CD4-positive, CD25-positive, alpha-beta regulatory T cell (primary cell): ENCODE measurements around the gene PPM1H. TPM values are rescaled to one million over a fixed set of nuclear protein-coding genes. Genes with fewer than 3 reads are reported as not detected.
A peak's percentile ranks its signal among the peaks of the same experiment; 100 is the strongest.

Experiments
- ATAC-seq, 2 donors: fragments of 150-1000 bp; cut with Tn5 transposase; one replicate each; pipeline ENCODE4 v1.10.0; 2021; ENCODE audit warnings: low read depth in 2 of 2, moderate number of reproducible peaks in 2 of 2, moderate library complexity in 1 of 2
- DNase-seq, 3 donors: peaks; one replicate each; pipeline versions ENCODE4 v3.0.0 to v3.0.0-alpha.2; 2012 to 2022; ENCODE audit warnings: mixed read lengths in 1 of 3
- H3K27ac ChIP-seq: one replicate; pipeline ENCODE4 v1.7.0; 2013; ENCODE audit warnings: mild to moderate bottlenecking, low read length; ENCODE audit not compliant: insufficient read depth, poor library complexity, severe bottlenecking
- H3K27me3 ChIP-seq: one replicate; pipeline ENCODE4 v1.7.0; 2013; ENCODE audit warnings: low read length; ENCODE audit not compliant: control insufficient read depth, insufficient read depth
- H3K36me3 ChIP-seq: one replicate; pipeline ENCODE4 v1.7.0; 2013; ENCODE audit warnings: mild to moderate bottlenecking, low read length, moderate library complexity; ENCODE audit not compliant: control insufficient read depth, insufficient read depth
- H3K4me1 ChIP-seq: 2 replicates; pipeline ENCODE4 v1.7.0; 2013; ENCODE audit warnings: mild to moderate bottlenecking, low read length; ENCODE audit not compliant: insufficient read depth, control insufficient read depth, poor library complexity, severe bottlenecking
- H3K4me3 ChIP-seq: one replicate; pipeline ENCODE4 v1.7.0; 2013; ENCODE audit warnings: low read depth, mild to moderate bottlenecking, low read length, moderate library complexity
- H3K9me3 ChIP-seq, 2 experiments: 1 replicate in 1 of 2; 2 replicates in 1 of 2; pipeline ENCODE4 v1.7.0; 2013; ENCODE audit warnings: low read length in 2 of 2, mild to moderate bottlenecking in 1 of 2, moderate library complexity in 1 of 2; ENCODE audit not compliant: control insufficient read depth in 2 of 2
- H3K27ac Mint-ChIP-seq, 3 donors: one replicate each; pipeline ENCODE4 v1.8.0; 2020 to 2022; ENCODE audit warnings: mild to moderate bottlenecking in 3 of 3, mixed read lengths in 3 of 3, moderate library complexity in 2 of 3
- H3K27me3 Mint-ChIP-seq: one replicate; pipeline ENCODE4 v1.8.0; 2022; ENCODE audit warnings: mild to moderate bottlenecking, mixed read lengths
- H3K36me3 Mint-ChIP-seq: one replicate; pipeline ENCODE4 v1.8.0; 2020; ENCODE audit warnings: mixed read lengths
- H3K4me1 Mint-ChIP-seq, 4 donors: one replicate each; pipeline ENCODE4 v1.8.0; 2020 to 2022; ENCODE audit warnings: mixed read lengths in 4 of 4, mild to moderate bottlenecking in 1 of 4
- H3K4me3 Mint-ChIP-seq, 4 donors: one replicate each; pipeline ENCODE4 v1.8.0; 2020 to 2022; ENCODE audit warnings: mild to moderate bottlenecking in 4 of 4, mixed read lengths in 4 of 4, moderate library complexity in 3 of 4
- H3K9me3 Mint-ChIP-seq, 7 donors: one replicate each; pipeline ENCODE4 v1.8.0; 2020 to 2022; ENCODE audit warnings: mixed read lengths in 7 of 7, mild to moderate bottlenecking in 3 of 7, moderate library complexity in 2 of 7
- polyA plus RNA-seq, 4 donors: library from polyadenylated mRNA; unstranded; fragments of 300-500 nt; fragmentation: Illumina TruSeq; gene quantifications; one replicate each; pipeline ENCODE4 v1.2.3, GENCODE V29; 2021
- total RNA-seq: library from RNA; stranded (reverse); gene quantifications from one replicate; pipeline ENCODE4 v1.2.3, GENCODE V29; 2022

Gene PPM1H
- total and polyA plus RNA-seq, 5 donors from 2014 or later: 0.03 to 0.99 TPM; not detected in 3

- Histone ChIP-seq H3K27me3 (no peaks in the 10 kb centered on the region), H3K4me3 (no peak overlapping the region), H3K27ac (no peak overlapping the region), H3K4me1 (no peaks in the 10 kb centered on the region), H3K9me3 (no peaks in the 10 kb centered on the region), H3K36me3 (no peaks in the 10 kb centered on the region)
- ATAC-seq: no peak
- H3K27me3 Mint-ChIP-seq: no peaks in the 10 kb centered on the region
- H3K4me3 Mint-ChIP-seq: no peak overlapping the region
- DNase-seq: no peak
- H3K27ac Mint-ChIP-seq: peak overlapping the region in 1 of 3 donors; percentile 8
- H3K9me3 Mint-ChIP-seq: no peaks in the 10 kb centered on the region
- no peaks in the 10 kb centered on the region for H3K36me3 Mint-ChIP-seq
- H3K4me1 Mint-ChIP-seq: peaks cover 0 to 3% (median 0%) of the 10 kb centered on the region in 4 donors
These were observed 195.5 kb downstream of the PPM1H start for GRCh38 chr12:62739266-62740015.

GRCh38 chr12:62738616-62739015, 196.3 kb downstream of the PPM1H start:
- no peaks in the 10 kb centered on the region for H3K9me3 Mint-ChIP-seq
- ATAC-seq: no peak
- no peaks in the 10 kb centered on the region for H3K36me3 Mint-ChIP-seq

GRCh38 chr12:62738105-62738504, 196.8 kb downstream of the PPM1H start:
- no peaks in the 10 kb centered on the region for H3K9me3 Mint-ChIP-seq

More at GRCh38 chr12:62738616-62739015, 196.3 kb downstream of the PPM1H start:
- no peak overlapping the region for H3K4me3 Mint-ChIP-seq
- H3K4me1 ChIP-seq: no peaks in the 10 kb centered on the region
- H3K27me3 Mint-ChIP-seq: no peaks in the 10 kb centered on the region
- H3K27ac ChIP-seq: no peak overlapping the region
- H3K4me3 ChIP-seq: no peak overlapping the region
- no peak for DNase-seq
- peaks cover 0 to 3% (median 0%) of the 10 kb centered on the region in 4 donors for H3K4me1 Mint-ChIP-seq
- no peaks in the 10 kb centered on the region for H3K27me3 ChIP-seq
- no peaks in the 10 kb centered on the region for H3K9me3 ChIP-seq
- no peak overlapping the region for H3K27ac Mint-ChIP-seq
- no peaks in the 10 kb centered on the region for H3K36me3 ChIP-seq

GRCh38 chr12:62737615-62738014, 197.3 kb downstream of the PPM1H start:
- no peaks in the 10 kb centered on the region for H3K9me3 Mint-ChIP-seq
- no peaks in the 10 kb centered on the region for H3K36me3 ChIP-seq
- no peak for DNase-seq
- H3K27ac Mint-ChIP-seq: no peak overlapping the region
- H3K27me3 Mint-ChIP-seq: no peaks in the 10 kb centered on the region
- no peaks in the 10 kb centered on the region for H3K27me3 ChIP-seq
- H3K36me3 Mint-ChIP-seq: no peaks in the 10 kb centered on the region
- no peaks in the 10 kb centered on the region for H3K9me3 ChIP-seq
- peaks cover 0 to 3% (median 0%) of the 10 kb centered on the region in 4 donors for H3K4me1 Mint-ChIP-seq
- no peaks in the 10 kb centered on the region for H3K4me1 ChIP-seq
- no peak overlapping the region for H3K4me3 Mint-ChIP-seq
- H3K27ac ChIP-seq: no peak overlapping the region
- no peak for ATAC-seq
- no peak overlapping the region for H3K4me3 ChIP-seq

More at GRCh38 chr12:62738105-62738504, 196.8 kb downstream of the PPM1H start:
- Mint-ChIP-seq H3K36me3 (no peaks in the 10 kb centered on the region), H3K4me1 (peaks cover 0 to 3% (median 0%) of the 10 kb centered on the region in 4 donors), H3K27me3 (no peaks in the 10 kb centered on the region), H3K4me3 (no peak overlapping the region), H3K27ac (no peak overlapping the region)
- Histone ChIP-seq H3K4me1 (no peaks in the 10 kb centered on the region), H3K27me3 (no peaks in the 10 kb centered on the region), H3K9me3 (no peaks in the 10 kb centered on the region), H3K27ac (no peak overlapping the region), H3K36me3 (no peaks in the 10 kb centered on the region), H3K4me3 (no peak overlapping the region)
- DNase-seq (no peak), ATAC-seq (no peak)

DNA sequence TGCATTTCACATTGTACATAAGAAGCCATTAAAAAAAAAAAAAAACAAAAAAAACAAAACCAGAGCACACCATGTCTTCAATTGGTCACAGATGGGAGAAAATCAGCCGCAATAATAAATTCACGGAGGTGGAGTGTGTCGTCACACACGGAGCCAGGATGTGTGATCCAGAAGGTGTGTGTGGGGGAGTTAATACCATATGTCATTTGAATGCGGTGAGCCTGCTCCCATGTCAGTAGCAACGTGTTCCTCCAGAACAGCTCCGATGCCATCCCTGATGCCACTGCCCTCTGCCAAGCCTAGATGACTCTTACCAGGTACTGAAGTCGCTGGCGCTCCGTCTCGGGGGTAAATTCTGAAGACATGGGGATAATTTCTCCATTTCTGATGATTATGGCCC, 197.8 kb downstream of the PPM1H start:
- peaks cover 0 to 3% (median 0%) of the 10 kb centered on the region in 4 donors for H3K4me1 Mint-ChIP-seq
- H3K27ac ChIP-seq: no peak overlapping the region
- no peak overlapping the region for H3K4me3 Mint-ChIP-seq
- no peaks in the 10 kb centered on the region for H3K36me3 ChIP-seq
- no peaks in the 10 kb centered on the region for H3K4me1 ChIP-seq
- no peaks in the 10 kb centered on the region for H3K9me3 ChIP-seq
- no peak overlapping the region for H3K4me3 ChIP-seq
- no peaks in the 10 kb centered on the region for H3K27me3 Mint-ChIP-seq
- DNase-seq: no peak
- no peak overlapping the region for H3K27ac Mint-ChIP-seq
- no peak for ATAC-seq
- H3K9me3 Mint-ChIP-seq: no peaks in the 10 kb centered on the region
- H3K36me3 Mint-ChIP-seq: no peaks in the 10 kb centered on the region
- H3K27me3 ChIP-seq: no peaks in the 10 kb centered on the region

GRCh38 chr12:62736596-62736995, 198.4 kb downstream of the PPM1H start:
- Mint-ChIP-seq H3K4me1 (peaks cover 0 to 3% (median 0%) of the 10 kb centered on the region in 4 donors), H3K9me3 (no peaks in the 10 kb centered on the region), H3K27me3 (no peaks in the 10 kb centered on the region), H3K27ac (no peak overlapping the region), H3K36me3 (no peaks in the 10 kb centered on the region), H3K4me3 (no peak overlapping the region)
- Histone ChIP-seq H3K9me3 (no peaks in the 10 kb centered on the region), H3K27me3 (no peaks in the 10 kb centered on the region), H3K36me3 (no peaks in the 10 kb centered on the region), H3K4me3 (no peak overlapping the region), H3K27ac (no peak overlapping the region), H3K4me1 (no peaks in the 10 kb centered on the region)
- no peak for DNase-seq
- no peak for ATAC-seq

- Histone ChIP-seq H3K4me3 (no peak overlapping the region), H3K27ac (no peak overlapping the region), H3K9me3 (no peaks in the 10 kb centered on the region), H3K36me3 (no peaks in the 10 kb centered on the region), H3K27me3 (no peaks in the 10 kb centered on the region), H3K4me1 (no peaks in the 10 kb centered on the region)
- ATAC-seq: no peak
- Mint-ChIP-seq H3K9me3 (peaks cover 0 to 2% (median 0%) of the 10 kb centered on the region in 7 donors), H3K4me1 (no peaks in the 10 kb centered on the region), H3K4me3 (no peak overlapping the region), H3K27ac (peak overlapping the region in 1 of 3 donors; percentile 47), H3K36me3 (no peaks in the 10 kb centered on the region), H3K27me3 (no peaks in the 10 kb centered on the region)
- DNase-seq: no peak
These were observed 202.0 kb downstream of the PPM1H start for GRCh38 chr12:62732861-62733427.
